Neural progenitor cell (in vitro differentiated cells): ENCODE results near the gene GRM8. TPM values are rescaled to one million over a fixed set of nuclear protein-coding genes. Genes with fewer than 3 reads are reported as not detected.

Experiments used
- DNase-seq: peaks from one replicate; pipeline ENCODE4 v3.0.0-alpha.2; 2016; ENCODE audit warnings: low spot score
- H2AFZ ChIP-seq: fragments of 200-600 bp; sonication (generic); replicated peaks from 2 replicates; pipeline ENCODE4 v1.6.1; 2016; ENCODE audit warnings: antibody characterized with exemption
- H3F3A ChIP-seq: fragments of 200-600 bp; sonication (generic); 2 replicates; pipeline ENCODE4 v1.6.1; 2016; ENCODE audit warnings: antibody characterized with exemption, low read depth
- H3K27ac ChIP-seq: fragments of 200-600 bp; sonication (generic); 2 replicates; pipeline ENCODE4 v1.5.1; 2016; ENCODE audit warnings: mild to moderate bottlenecking
- H3K27me3 ChIP-seq: fragments of 200-600 bp; sonication (generic); 2 replicates; pipeline ENCODE4 v1.6.1; 2016; ENCODE audit warnings: mild to moderate bottlenecking, moderate library complexity
- H3K36me3 ChIP-seq: fragments of 200-600 bp; sonication (generic); 2 replicates; pipeline ENCODE4 v1.5.1; 2016
- H3K4me1 ChIP-seq: fragments of 200-600 bp; sonication (generic); 2 replicates; pipeline ENCODE4 v1.6.1; 2016; ENCODE audit warnings: mixed run types
- H3K4me2 ChIP-seq: fragments of 200-600 bp; sonication (generic); 2 replicates; pipeline ENCODE4 v1.6.1; 2016
- H3K4me3 ChIP-seq: fragments of 200-600 bp; sonication (generic); 2 replicates; pipeline ENCODE4 v1.5.1; 2016
- H3K79me2 ChIP-seq: fragments of 200-600 bp; sonication (generic); 2 replicates; pipeline ENCODE4 v1.6.1; 2016; ENCODE audit warnings: low read depth
- H3K9ac ChIP-seq: fragments of 200-600 bp; sonication (generic); 2 replicates; pipeline ENCODE4 v1.6.1; 2016
- H3K9me3 ChIP-seq: fragments of 200-600 bp; sonication (generic); 2 replicates; pipeline ENCODE4 v1.5.1; 2016; ENCODE audit warnings: low read depth
- H4K20me1 ChIP-seq: fragments of 200-600 bp; sonication (generic); 2 replicates; pipeline ENCODE4 v1.6.1; 2016; ENCODE audit warnings: low read depth
- H3K27ac Mint-ChIP-seq: 3 replicates; pipeline ENCODE4 v1.8.0; 2021; ENCODE audit warnings: mixed read lengths
- H3K27me3 Mint-ChIP-seq: 2 replicates; pipeline ENCODE4 v1.8.0; 2022; ENCODE audit warnings: low read depth, mild to moderate bottlenecking, inconsistent platforms, moderate library complexity, mixed read lengths; ENCODE audit not compliant: insufficient read depth
- H3K36me3 Mint-ChIP-seq: 3 replicates; pipeline ENCODE4 v1.8.0; 2021; ENCODE audit warnings: mixed read lengths
- H3K4me1 Mint-ChIP-seq: 3 replicates; pipeline ENCODE4 v1.8.0; 2021; ENCODE audit warnings: mixed read lengths
- H3K4me3 Mint-ChIP-seq: 3 replicates; pipeline ENCODE4 v1.8.0; 2021; ENCODE audit warnings: mild to moderate bottlenecking, moderate library complexity, mixed read lengths
- H3K9me3 Mint-ChIP-seq: 3 replicates; pipeline ENCODE4 v1.8.0; 2020; ENCODE audit warnings: mixed read lengths
- EZH2 ChIP-seq: fragments of 200-600 bp; sonication (generic); IDR thresholded peaks from 2 replicates; pipeline ENCODE4 v1.6.1; 2017; ENCODE audit warnings: antibody characterized with exemption, mild to moderate bottlenecking, moderate library complexity
- EZH2phosphoT487 ChIP-seq: fragments of 200-600 bp; sonication (generic); IDR thresholded peaks from 2 replicates; pipeline ENCODE4 v1.6.1; 2017; ENCODE audit warnings: antibody characterized with exemption
- total RNA-seq: library from RNA; depleted of rRNA; stranded (reverse); fragments of >200 nt; gene quantifications from 2 replicates; pipeline ENCODE4 v1.2.3, GENCODE V29; 2015; ENCODE audit warnings: low replicate concordance
- TF ChIP-seq, protein P1 (sequence below): fragments of 200-600 bp; sonication (generic); IDR thresholded peaks from 2 replicates; pipeline ENCODE4 v1.5.1; 2017; ENCODE audit warnings: antibody characterized with exemption, mild to moderate bottlenecking

GRM8 gene
- total RNA-seq, 1 donor from 2014 or later: 0.62 TPM

GRCh38 chr7:127230192-127230925, 22.4 kb downstream of the GRM8 start:
- no peaks in the 10 kb centered on the region for H3K36me3 Mint-ChIP-seq
- H3K4me3 ChIP-seq: no peak overlapping the region
- H3K27me3 Mint-ChIP-seq: peaks cover 3% of the 10 kb centered on the region
- H3K27ac Mint-ChIP-seq: peak overlapping the region; percentile 18
- H2AFZ ChIP-seq: no peak overlapping the region
- no peak overlapping the region for H3K4me3 Mint-ChIP-seq
- no peak for DNase-seq
- H3K9me3 ChIP-seq: no peaks in the 10 kb centered on the region
- TF ChIP-seq EZH2 (no peak), EZH2phosphoT487 (no peak)
- TF ChIP-seq, protein P1, sequence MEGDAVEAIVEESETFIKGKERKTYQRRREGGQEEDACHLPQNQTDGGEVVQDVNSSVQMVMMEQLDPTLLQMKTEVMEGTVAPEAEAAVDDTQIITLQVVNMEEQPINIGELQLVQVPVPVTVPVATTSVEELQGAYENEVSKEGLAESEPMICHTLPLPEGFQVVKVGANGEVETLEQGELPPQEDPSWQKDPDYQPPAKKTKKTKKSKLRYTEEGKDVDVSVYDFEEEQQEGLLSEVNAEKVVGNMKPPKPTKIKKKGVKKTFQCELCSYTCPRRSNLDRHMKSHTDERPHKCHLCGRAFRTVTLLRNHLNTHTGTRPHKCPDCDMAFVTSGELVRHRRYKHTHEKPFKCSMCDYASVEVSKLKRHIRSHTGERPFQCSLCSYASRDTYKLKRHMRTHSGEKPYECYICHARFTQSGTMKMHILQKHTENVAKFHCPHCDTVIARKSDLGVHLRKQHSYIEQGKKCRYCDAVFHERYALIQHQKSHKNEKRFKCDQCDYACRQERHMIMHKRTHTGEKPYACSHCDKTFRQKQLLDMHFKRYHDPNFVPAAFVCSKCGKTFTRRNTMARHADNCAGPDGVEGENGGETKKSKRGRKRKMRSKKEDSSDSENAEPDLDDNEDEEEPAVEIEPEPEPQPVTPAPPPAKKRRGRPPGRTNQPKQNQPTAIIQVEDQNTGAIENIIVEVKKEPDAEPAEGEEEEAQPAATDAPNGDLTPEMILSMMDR: no peak
- no peaks in the 10 kb centered on the region for H3K9me3 Mint-ChIP-seq
- H3K4me2 ChIP-seq: no peak overlapping the region
- H3K27ac ChIP-seq: no peak overlapping the region
- no peak overlapping the region for H3K9ac ChIP-seq
- H3K4me1 ChIP-seq: peaks cover 16% of the 10 kb centered on the region
- no peaks in the 10 kb centered on the region for H4K20me1 ChIP-seq
- no peaks in the 10 kb centered on the region for H3K79me2 ChIP-seq
- no peaks in the 10 kb centered on the region for H3F3A ChIP-seq
- peaks cover 22% of the 10 kb centered on the region for H3K27me3 ChIP-seq
- peaks cover 5% of the 10 kb centered on the region for H3K4me1 Mint-ChIP-seq
- no peaks in the 10 kb centered on the region for H3K36me3 ChIP-seq

GRCh38 chr7:127226685-127227374, 25.9 kb downstream of the GRM8 start:
- Histone ChIP-seq H3K27ac (no peak overlapping the region), H3K27me3 (peaks cover 22% of the 10 kb centered on the region), H3K9ac (no peak overlapping the region), H3K4me1 (peaks cover 16% of the 10 kb centered on the region), H3K9me3 (no peaks in the 10 kb centered on the region), H2AFZ (peak overlapping the region; percentile 78), H3K4me3 (no peak overlapping the region), H3F3A (no peaks in the 10 kb centered on the region), H4K20me1 (no peaks in the 10 kb centered on the region), H3K36me3 (no peaks in the 10 kb centered on the region), H3K4me2 (peak overlapping the region; percentile 62), H3K79me2 (no peaks in the 10 kb centered on the region)
- peak; percentile 21 for DNase-seq
- Mint-ChIP-seq H3K9me3 (no peaks in the 10 kb centered on the region), H3K27me3 (peaks cover 3% of the 10 kb centered on the region), H3K4me3 (no peak overlapping the region), H3K27ac (no peak overlapping the region), H3K36me3 (no peaks in the 10 kb centered on the region), H3K4me1 (peaks cover 5% of the 10 kb centered on the region)
- TF ChIP-seq, protein P1: peak; percentile 30
- no peak for TF ChIP-seq EZH2phosphoT487

DNA sequence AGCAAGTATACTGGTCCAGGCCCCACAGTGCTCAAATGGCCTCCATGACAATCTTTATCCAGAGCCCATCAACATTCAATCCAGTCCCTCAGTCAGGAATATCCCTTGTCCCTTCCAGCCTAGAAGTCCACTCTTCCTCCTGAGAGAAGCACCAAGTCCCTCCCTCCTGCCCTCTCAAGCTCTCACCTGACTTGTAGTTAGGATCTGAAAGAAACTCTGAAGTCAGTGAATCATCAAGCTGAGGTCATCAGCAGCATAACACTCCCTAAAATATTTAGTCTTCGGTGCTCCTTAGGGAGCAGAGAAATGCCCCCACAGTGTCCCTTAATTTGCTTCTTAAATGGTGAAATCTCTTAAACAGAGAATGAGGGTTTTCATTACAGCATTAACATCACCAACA, 31.0 kb downstream of the GRM8 start:
- Histone ChIP-seq H2AFZ (no peak overlapping the region), H3K4me3 (no peak overlapping the region), H3K9ac (no peak overlapping the region), H3K27ac (no peak overlapping the region), H3K79me2 (no peaks in the 10 kb centered on the region), H4K20me1 (no peaks in the 10 kb centered on the region), H3K27me3 (no peaks in the 10 kb centered on the region), H3K4me1 (peaks cover 11% of the 10 kb centered on the region), H3K9me3 (no peaks in the 10 kb centered on the region), H3K36me3 (no peaks in the 10 kb centered on the region), H3K4me2 (no peak overlapping the region), H3F3A (no peaks in the 10 kb centered on the region)
- no peak overlapping the region for H3K4me3 Mint-ChIP-seq
- H3K27me3 Mint-ChIP-seq: peaks cover under 1% of the 10 kb centered on the region
- no peak for DNase-seq
- H3K9me3 Mint-ChIP-seq: no peaks in the 10 kb centered on the region
- no peaks in the 10 kb centered on the region for H3K36me3 Mint-ChIP-seq
- TF ChIP-seq EZH2phosphoT487: no peak
- TF ChIP-seq, protein P1: no peak
- TF ChIP-seq EZH2: no peak
- H3K27ac Mint-ChIP-seq: no peak overlapping the region
- no peaks in the 10 kb centered on the region for H3K4me1 Mint-ChIP-seq
